ENCODE results near the gene KCNA2.

Gene KCNA2

DNA sequence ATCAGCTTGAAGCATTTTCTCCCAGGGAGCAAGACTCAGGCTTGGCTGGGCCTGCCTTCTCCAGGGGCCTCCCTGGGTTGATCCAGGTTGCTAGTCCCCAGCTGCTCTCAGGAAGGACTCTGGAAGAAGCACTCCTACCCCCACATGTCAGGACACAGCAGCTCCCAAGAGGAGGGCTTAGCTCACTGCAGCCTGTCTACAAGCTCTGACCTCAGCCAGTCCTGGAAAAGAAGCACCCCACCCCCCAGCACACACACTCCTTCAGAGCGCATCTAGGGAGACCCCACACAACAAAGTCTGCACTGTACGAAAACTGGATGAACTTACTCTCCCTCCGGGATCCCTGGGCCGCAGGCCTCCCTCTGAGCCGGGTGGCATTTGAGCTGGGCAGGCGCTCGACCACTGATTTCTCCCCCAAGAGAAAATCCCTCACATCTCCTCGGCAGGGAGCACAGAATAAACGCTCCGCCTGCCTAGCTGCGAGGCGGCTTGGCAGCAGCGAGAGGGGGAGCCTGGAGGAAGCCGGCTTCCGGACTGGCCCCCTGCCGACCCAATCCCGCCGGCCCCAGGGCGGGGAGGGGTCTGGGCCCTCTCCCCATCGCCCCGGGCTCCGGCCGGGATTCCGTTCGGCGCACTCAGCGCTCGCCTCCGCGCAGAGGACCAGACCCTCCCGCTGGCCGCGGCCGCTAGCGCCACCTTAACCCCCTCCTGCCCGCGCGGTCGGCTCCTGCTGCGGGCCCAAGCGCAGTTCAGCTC is at the start of gene KCNA2:
KCNA2 (minus strand) TSS at position 458 of the 756 bp plus-strand sequence. CDS start 1,576 bp downstream, outside the sequence.
- Histone ChIP-seq H3K27ac (peak within 1 kb of the TSS; percentile 70), H3K9me3 (ENCODE audit: low read depth, low read length) (no peaks in the 10 kb centered on the region), H3K9ac (ENCODE audit: insufficient read length) (peak within 1 kb of the TSS; percentile 77), H3K4me3 (peak within 1 kb of the TSS; percentile 94), H3K36me3 (ENCODE audit: insufficient read depth, low read length) (peaks cover 29% of the 10 kb centered on the region)
- DNase-seq (ENCODE audit: low read depth, low spot score) = no peak
- peak; percentile 46; the same call in 1 of the 2 replicates for TF ChIP-seq POLR2AphosphoS5 (IDR thresholded peaks at IDR 0.05; ENCODE audit: borderline replicate concordance, low read depth, low read length)
- no peak for TF ChIP-seq FOXP2 (optimal IDR thresholded peaks at IDR 0.05; ENCODE audit: control extremely low read depth, extremely low read length, insufficient read depth)

DNA sequence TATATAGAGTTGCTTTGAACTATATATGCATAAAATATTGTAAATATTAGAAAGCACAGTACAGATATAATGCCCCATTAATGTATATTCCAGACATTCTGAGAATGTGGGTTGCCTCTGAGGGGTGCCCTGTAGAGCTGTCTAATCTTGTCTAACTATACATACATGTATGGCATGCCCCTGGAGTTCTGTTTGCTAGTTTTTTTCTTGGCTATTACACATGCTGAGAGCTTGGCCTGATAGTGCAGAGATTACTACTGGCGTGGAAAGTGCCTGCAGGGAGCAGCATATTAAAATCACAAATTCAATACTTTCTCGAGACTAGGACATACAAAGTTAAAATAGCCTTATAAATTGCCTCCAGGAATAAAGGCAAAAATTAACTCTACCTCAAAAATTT is 44.5 kb upstream of the KCNA2 start:
- no peaks in the 10 kb centered on the region for H3K9me3 ChIP-seq (ENCODE audit: low read depth, low read length)

DNA sequence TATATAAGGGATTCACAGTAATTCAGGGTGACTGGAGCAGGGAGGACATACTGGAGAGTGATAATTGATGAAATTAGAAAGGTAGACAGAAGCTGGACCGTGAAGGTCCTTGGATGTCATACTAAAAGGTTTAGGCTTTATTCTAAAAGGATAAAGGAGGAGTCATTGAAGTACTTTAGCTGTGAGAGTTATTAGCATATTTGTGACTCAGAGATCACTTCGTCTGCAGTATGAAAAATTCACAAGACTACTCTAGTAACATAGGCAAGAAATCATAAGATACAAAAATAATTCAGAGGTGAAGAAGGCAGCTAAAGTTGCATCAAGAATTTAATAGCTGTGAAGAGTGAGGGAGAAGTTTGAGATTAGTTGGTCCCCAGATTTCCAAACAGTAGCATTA is 42.3 kb upstream of the KCNA2 start:
- no peaks in the 10 kb centered on the region for H3K36me3 ChIP-seq (ENCODE audit: insufficient read depth, low read length)
- H3K9ac ChIP-seq (ENCODE audit: insufficient read length) = no peak overlapping the region
- H3K27ac ChIP-seq = no peak overlapping the region
- no peak for DNase-seq (ENCODE audit: low read depth, low spot score)
- H3K9me3 ChIP-seq (ENCODE audit: low read depth, low read length) = no peaks in the 10 kb centered on the region
- no peak overlapping the region for H3K4me3 ChIP-seq
- TF ChIP-seq EZH2 (IDR thresholded peaks at IDR 0.05) = no peak
- no peak for TF ChIP-seq POLR2AphosphoS5 (IDR thresholded peaks at IDR 0.05; ENCODE audit: borderline replicate concordance, low read depth, low read length)
- TF ChIP-seq FOXP2 (optimal IDR thresholded peaks at IDR 0.05; ENCODE audit: control extremely low read depth, extremely low read length, insufficient read depth) = no peak

More for the DNA sequence above, 44.5 kb upstream of the KCNA2 start:
- H3K27ac ChIP-seq = no peak overlapping the region
- TF ChIP-seq EZH2 (IDR thresholded peaks at IDR 0.05) = no peak
- TF ChIP-seq FOXP2 (optimal IDR thresholded peaks at IDR 0.05; ENCODE audit: control extremely low read depth, extremely low read length, insufficient read depth) = no peak
- no peak for TF ChIP-seq POLR2AphosphoS5 (IDR thresholded peaks at IDR 0.05; ENCODE audit: borderline replicate concordance, low read depth, low read length)
- H3K4me3 ChIP-seq = no peak overlapping the region
- no peak overlapping the region for H3K9ac ChIP-seq (ENCODE audit: insufficient read length)
- no peaks in the 10 kb centered on the region for H3K36me3 ChIP-seq (ENCODE audit: insufficient read depth, low read length)
- no peak for DNase-seq (ENCODE audit: low read depth, low spot score)

DNA sequence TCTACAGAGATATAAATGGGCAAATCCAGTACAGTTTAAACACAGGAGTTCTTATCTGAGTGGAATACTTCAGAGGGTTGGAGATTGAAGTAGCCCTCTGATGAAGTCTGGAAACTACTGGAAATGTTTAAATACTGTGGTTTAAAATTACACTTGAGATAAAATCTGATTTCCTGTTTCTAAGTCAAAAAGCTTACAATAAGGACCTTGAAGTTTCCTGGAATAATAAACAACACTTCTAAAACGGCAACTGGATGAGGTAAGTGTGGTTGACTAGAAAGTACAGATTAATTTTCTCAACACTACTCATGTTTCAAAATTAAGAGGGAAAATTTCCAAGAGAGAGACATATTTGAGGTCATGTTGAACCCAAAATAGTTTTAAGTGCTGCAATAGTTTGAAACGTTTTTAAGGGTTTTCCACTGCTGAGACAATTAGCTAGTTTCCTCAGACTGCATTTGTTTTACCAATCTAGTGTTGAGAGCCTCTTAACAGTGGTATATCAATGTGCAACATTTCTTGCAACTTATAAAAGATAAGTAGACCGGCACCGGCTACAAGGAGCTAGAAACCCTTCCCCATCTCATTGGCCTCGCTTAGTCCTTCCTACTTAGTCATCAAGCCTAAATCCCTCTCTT is 41.2 kb upstream of the KCNA2 start:
- Histone ChIP-seq H3K9me3 (ENCODE audit: low read depth, low read length) (no peaks in the 10 kb centered on the region), H3K4me3 (no peak overlapping the region), H3K9ac (ENCODE audit: insufficient read length) (no peak overlapping the region), H3K36me3 (ENCODE audit: insufficient read depth, low read length) (no peaks in the 10 kb centered on the region), H3K27ac (no peak overlapping the region)
- peak; percentile 51 for DNase-seq (ENCODE audit: low read depth, low spot score)
- TF ChIP-seq POLR2AphosphoS5 (IDR thresholded peaks at IDR 0.05; ENCODE audit: borderline replicate concordance, low read depth, low read length) = peak; percentile 55; the same call in 1 of the 2 replicates
- TF ChIP-seq FOXP2 (optimal IDR thresholded peaks at IDR 0.05; ENCODE audit: control extremely low read depth, extremely low read length, insufficient read depth) = no peak
- no peak for TF ChIP-seq EZH2 (IDR thresholded peaks at IDR 0.05)

DNA sequence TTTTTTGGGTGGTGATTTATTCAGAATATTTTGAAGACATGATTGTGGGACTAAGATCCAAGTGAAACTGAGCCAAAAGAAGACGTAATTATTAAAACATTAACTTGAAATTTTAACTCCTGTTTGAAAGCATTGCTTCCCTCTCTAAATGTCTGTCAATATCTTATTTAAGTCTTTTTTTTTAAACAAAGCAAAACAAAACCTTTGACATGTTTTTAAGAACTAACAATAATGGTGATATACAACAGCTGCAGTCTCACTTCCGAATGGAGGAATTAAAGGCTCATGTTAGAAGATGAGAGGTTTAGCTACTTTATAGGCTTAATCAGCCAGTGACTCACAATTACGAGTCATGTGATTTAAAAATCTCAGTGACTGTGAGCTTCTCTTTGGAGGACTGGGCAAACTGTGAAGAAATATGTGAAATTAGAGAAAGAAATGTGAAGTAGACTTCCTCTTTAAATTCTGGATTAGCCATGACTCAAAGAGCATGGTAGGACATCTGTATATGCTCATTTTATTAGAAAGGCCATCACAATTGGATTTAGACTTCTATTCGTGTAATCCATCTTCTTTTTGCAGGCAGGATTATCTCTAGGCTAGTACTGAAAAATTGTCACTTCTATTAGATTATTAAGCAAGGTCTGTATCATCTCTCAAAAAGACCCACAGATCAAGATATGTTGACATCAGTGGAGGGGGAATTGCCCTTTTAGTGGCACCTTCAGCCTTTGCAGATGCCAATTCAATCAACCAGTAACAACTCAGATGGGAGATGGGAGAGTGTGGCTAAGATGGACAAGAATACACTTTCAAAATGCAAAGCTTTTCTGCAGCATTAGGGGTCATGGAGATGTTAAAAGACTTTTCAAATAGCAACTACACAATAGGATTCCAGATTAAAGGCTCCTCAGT is 39.9 kb upstream of the KCNA2 start:
- no peak overlapping the region for H3K4me3 ChIP-seq
- H3K27ac ChIP-seq = no peak overlapping the region
- TF ChIP-seq POLR2AphosphoS5 (IDR thresholded peaks at IDR 0.05; ENCODE audit: borderline replicate concordance, low read depth, low read length) (no peak), FOXP2 (optimal IDR thresholded peaks at IDR 0.05; ENCODE audit: control extremely low read depth, extremely low read length, insufficient read depth) (no peak), EZH2 (IDR thresholded peaks at IDR 0.05) (no peak)
- no peak for DNase-seq (ENCODE audit: low read depth, low spot score)
- H3K9ac ChIP-seq (ENCODE audit: insufficient read length) = no peak overlapping the region
- no peaks in the 10 kb centered on the region for H3K9me3 ChIP-seq (ENCODE audit: low read depth, low read length)
- H3K36me3 ChIP-seq (ENCODE audit: insufficient read depth, low read length) = no peaks in the 10 kb centered on the region

DNA sequence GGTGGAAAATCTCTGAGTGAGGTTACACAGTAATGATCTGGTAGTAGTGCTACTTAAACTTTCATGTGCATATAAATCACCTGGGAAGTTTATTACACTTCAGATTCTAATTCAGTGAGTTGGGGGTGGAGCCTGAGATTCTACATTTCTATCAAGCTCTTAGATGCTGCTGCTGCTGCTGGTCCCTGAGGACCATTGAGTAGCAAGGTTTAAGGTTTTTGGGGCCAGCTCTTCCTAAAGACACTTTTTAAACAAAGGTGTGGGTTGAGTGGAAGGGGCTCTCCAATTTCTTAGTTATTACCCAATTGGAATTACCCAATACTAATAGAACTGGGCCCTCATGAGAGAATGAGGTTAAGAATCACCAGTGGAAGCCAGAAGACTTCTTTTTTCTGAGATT is 39.1 kb upstream of the KCNA2 start:
- no peak for DNase-seq (ENCODE audit: low read depth, low spot score)
- TF ChIP-seq FOXP2 (optimal IDR thresholded peaks at IDR 0.05; ENCODE audit: control extremely low read depth, extremely low read length, insufficient read depth) (no peak), POLR2AphosphoS5 (IDR thresholded peaks at IDR 0.05; ENCODE audit: borderline replicate concordance, low read depth, low read length) (no peak), EZH2 (IDR thresholded peaks at IDR 0.05) (no peak)
- no peaks in the 10 kb centered on the region for H3K9me3 ChIP-seq (ENCODE audit: low read depth, low read length)
- H3K4me3 ChIP-seq = no peak overlapping the region
- no peaks in the 10 kb centered on the region for H3K36me3 ChIP-seq (ENCODE audit: insufficient read depth, low read length)
- no peak overlapping the region for H3K9ac ChIP-seq (ENCODE audit: insufficient read length)
- no peak overlapping the region for H3K27ac ChIP-seq

DNA sequence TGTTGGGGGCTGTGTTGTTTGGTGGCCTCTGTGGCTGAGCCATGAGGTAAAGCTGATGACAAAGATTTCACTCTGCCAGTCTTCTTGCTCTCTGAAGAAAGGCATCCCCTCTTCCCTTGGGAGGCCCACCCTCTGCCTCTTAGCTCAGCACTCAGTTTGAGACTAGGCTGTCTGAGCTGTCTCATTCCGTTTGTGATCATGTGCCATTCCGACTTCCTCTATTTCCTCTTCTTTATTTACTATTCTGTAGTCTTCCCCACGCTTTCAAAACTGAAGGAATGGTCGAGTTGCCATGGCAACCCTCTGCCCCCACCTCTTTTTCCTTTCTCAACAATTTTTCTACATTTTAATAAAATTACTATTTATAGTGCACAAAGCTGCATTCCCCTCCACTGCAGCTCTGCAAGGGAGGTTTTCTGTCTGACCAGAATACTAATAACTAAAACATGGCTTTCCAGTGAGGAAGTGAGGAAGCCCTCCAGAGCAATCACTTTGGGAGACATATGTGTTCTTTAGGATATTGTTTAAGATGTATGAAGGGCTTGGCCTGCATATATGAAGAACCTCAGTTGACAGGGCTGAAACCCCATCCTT is 37.8 kb upstream of the KCNA2 start:
- Histone ChIP-seq H3K9me3 (ENCODE audit: low read depth, low read length) (no peaks in the 10 kb centered on the region), H3K9ac (ENCODE audit: insufficient read length) (no peak overlapping the region), H3K36me3 (ENCODE audit: insufficient read depth, low read length) (no peaks in the 10 kb centered on the region), H3K27ac (no peak overlapping the region), H3K4me3 (no peak overlapping the region)
- TF ChIP-seq EZH2 (IDR thresholded peaks at IDR 0.05) (no peak), POLR2AphosphoS5 (IDR thresholded peaks at IDR 0.05; ENCODE audit: borderline replicate concordance, low read depth, low read length) (no peak), FOXP2 (optimal IDR thresholded peaks at IDR 0.05; ENCODE audit: control extremely low read depth, extremely low read length, insufficient read depth) (no peak)
- no peak for DNase-seq (ENCODE audit: low read depth, low spot score)
